Heart left ventricle (tissue), 13 donors: ENCODE data around the gene DCAF11.

Experiments used
- POLR2A ChIP-seq, 2 donors: fragments of 450-650 bp; IDR thresholded peaks; one replicate each; pipeline ENCODE4 v1.6.1; 2017; ENCODE audit warnings: antibody characterized with exemption in 2 of 2, mild to moderate bottlenecking in 2 of 2, moderate library complexity in 2 of 2
- TF ChIP-seq, protein P1 (sequence below), 12 donors: fragments of 200-600 bp; sonication (generic) in 4 of 12; IDR thresholded peaks; one replicate each; pipeline versions ENCODE4 v1.5.0 to v1.8.0; 2018 to 2022; ENCODE audit warnings: antibody characterized with exemption in 12 of 12, mild to moderate bottlenecking in 5 of 12
- donor health status: ischemic (EF 13 %, LVEDD 7.1; RV severe dilation, severe dysfunction).
- donor health status: DM: no; HTN: yes; CAD: no.
- donor health status: DM: no; HTN: no; CAD: no.
- donor health status: ischemic (EF 25% LVEDD 6.9; RV normal size, moderate dysfunction).
- donor health status: ischemic (EF 25% LVEDD 5.7; RV mildly dilated, moderate dysfunction).
- donor health status: ischemic (EF 35%, LVEDD 5.7; RV mildly dilated, moderate dysfunction).
- donor health status: nonischemic (EF 11% LVEDD 7.7; RV severe dilation, severe dysfunction).
- donor health status: DM: yes; HTN: yes; CAD: no.
- donor health status: PGD.
- donor health status: ischemic (EF 29% LVEDD 5.4; RV normal size, mild dysfunction).
- donor health status: nonischemic (EF 23%, LVEDD 6.1; RV moderate dilation, normal function).

DNA sequence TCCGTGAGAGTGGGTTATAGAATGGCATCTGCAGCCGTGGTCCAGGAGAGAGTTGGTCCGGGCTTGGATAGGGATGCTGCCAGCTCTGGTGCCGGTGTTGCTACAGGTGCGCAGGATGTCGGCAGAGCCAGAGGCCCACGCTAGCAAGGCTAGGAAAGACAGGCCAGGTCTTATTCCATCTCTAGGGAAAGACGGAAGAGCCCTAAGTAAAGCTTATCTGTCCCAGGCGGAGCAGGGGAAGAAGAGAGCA, 20.9 kb downstream of the DCAF11 start:
- TF ChIP-seq, protein P1, sequence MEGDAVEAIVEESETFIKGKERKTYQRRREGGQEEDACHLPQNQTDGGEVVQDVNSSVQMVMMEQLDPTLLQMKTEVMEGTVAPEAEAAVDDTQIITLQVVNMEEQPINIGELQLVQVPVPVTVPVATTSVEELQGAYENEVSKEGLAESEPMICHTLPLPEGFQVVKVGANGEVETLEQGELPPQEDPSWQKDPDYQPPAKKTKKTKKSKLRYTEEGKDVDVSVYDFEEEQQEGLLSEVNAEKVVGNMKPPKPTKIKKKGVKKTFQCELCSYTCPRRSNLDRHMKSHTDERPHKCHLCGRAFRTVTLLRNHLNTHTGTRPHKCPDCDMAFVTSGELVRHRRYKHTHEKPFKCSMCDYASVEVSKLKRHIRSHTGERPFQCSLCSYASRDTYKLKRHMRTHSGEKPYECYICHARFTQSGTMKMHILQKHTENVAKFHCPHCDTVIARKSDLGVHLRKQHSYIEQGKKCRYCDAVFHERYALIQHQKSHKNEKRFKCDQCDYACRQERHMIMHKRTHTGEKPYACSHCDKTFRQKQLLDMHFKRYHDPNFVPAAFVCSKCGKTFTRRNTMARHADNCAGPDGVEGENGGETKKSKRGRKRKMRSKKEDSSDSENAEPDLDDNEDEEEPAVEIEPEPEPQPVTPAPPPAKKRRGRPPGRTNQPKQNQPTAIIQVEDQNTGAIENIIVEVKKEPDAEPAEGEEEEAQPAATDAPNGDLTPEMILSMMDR (IDR thresholded peaks at IDR 0.05), result no peak
- TF ChIP-seq POLR2A (IDR thresholded peaks at IDR 0.05), result no peak
